Umbilical cord (tissue), 2 donors: Measurements from ENCODE around the gene AFF4. TPM values are rescaled to one million over a fixed set of nuclear protein-coding genes. Genes with fewer than 3 reads are reported as not detected.
"Not testable (repeated sequence)": the region's sequence is repeated elsewhere in the genome, so short reads cannot be mapped to it uniquely, and the experiment has no call there.

Source experiments
- DNase-seq: peaks from one replicate; pipeline ENCODE4 v3.0.0-alpha.2; 2015; ENCODE audit warnings: low spot score
- total RNA-seq: library from RNA; depleted of rRNA; stranded (reverse); fragments of >200 nt; gene quantifications from one replicate; pipeline ENCODE4 v1.2.3, GENCODE V29; 2014; ENCODE audit warnings: low replicate concordance; ENCODE audit not compliant: insufficient read depth

Gene AFF4
- total RNA-seq, 1 donor from 2014 or later, result 47.7 TPM

GRCh38 chr5:132860742-132861141 is 102.7 kb downstream of the AFF4 start:
- no peak for DNase-seq

DNA sequence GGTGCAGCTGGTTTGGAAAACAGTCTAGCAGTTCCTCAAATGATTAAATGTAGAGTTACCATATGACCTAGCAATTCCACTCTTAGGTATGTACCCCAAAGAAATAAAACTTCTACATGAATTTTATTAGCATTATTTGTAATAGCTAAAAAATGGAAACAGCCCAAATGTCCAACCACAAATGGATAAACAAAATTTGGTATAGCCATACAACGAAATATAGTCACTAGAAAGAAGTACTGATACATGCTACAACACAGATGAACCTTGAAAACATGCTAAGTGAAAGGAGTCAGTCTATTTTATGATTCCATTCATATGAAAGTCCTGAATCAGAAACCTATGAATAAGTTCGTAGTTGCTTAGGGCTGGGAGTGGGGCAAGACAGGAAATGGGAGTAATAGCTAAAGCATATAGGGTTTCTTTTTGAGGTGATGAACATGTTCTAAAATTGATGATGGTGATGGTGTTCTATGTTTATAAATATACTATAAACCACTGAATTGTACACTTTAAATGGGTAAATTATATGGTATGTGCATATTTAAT is 103.5 kb downstream of the AFF4 start:
- DNase-seq, result no peak

DNA sequence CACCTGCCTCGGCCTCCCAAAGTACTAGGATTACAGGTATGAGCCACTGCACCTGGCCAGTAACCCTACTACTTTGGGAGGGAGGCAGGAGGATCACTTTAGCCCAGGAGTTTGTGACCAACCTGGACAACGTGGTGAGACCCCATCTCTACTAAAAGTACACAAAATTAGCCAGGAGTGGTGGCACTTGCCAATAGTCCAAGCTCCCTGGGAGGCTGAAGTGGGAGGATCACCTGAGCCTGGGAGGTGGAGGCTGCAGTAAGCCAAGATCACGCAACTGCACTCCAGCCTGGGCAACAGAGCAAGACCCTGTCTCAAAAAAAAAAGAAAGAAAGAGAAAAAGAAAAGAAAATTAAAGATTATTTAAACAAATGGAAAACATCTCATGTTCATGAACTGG is 107.4 kb downstream of the AFF4 start:
- DNase-seq, result no peak

DNA sequence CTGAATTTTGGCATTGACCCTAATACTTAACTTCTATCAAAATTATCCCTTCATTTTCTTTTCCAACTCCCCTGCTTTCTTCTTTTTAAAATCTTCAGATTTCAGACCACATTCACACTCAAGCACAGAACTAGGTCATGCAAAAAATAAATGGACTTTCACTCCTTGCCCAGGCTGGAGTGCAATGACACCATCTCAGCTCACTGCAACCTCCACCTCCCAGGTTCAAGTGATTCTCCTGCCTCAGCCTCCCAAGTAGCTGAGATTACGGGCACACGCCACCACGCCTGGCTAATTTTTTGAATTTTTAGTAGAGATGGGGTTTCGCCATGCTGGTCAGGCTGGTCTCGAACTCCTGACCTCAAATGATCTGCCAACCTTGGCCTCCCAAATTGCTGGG is 108.4 kb downstream of the AFF4 start:
- not testable (repeated sequence) for DNase-seq

GRCh38 chr5:132854301-132854700 is 109.1 kb downstream of the AFF4 start:
- no peak for DNase-seq

GRCh38 chr5:132853790-132854189 is 109.6 kb downstream of the AFF4 start:
- DNase-seq, result no peak

DNA sequence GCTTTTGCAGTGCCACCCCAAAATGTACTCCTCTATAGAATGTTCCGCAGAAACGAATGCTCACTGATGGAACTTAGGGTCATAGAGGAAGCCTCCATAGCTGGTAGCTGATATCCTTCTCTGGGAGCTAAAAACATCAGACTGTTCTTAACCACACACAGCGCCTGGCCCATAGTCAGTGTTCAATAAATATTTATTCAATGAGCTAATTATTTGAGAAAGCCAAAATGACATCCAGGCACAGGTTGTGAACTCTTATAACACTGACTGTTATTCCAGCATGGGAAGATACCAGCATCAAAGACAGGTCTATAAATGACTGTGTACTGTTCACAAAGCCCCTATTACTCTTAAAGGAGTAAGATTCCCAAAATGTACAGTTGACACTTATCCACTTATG is 110.1 kb downstream of the AFF4 start:
- no peak for DNase-seq

- DNase-seq, result no peak
Observed at GRCh38 chr5:132850066-132850465, 113.4 kb downstream of the AFF4 start.

- DNase-seq, result no peak
Observed at GRCh38 chr5:132849347-132849746, 114.1 kb downstream of the AFF4 start.

- DNase-seq, result no peak
Observed at GRCh38 chr5:132848270-132848669, 115.2 kb downstream of the AFF4 start.

DNA sequence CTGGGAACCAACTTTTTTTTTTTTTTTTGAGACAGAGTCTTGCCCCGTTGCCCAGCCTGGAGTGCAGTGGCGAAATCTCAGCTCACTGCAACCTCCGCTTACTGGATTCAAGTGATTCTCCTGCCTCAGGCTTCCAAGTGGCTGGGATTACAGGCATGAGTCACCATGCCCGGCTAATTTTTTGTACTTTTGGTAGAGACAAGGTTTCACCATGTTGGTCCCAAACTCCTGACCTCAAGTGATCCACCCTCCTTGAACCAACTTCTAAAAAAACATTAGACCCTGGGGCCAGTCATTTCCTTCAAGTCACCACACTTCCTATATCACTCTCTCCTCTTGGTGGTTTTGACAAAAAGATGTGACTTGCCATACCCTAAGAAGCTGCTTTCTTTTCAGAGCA is 122.1 kb downstream of the AFF4 start:
- no peak for DNase-seq

DNA sequence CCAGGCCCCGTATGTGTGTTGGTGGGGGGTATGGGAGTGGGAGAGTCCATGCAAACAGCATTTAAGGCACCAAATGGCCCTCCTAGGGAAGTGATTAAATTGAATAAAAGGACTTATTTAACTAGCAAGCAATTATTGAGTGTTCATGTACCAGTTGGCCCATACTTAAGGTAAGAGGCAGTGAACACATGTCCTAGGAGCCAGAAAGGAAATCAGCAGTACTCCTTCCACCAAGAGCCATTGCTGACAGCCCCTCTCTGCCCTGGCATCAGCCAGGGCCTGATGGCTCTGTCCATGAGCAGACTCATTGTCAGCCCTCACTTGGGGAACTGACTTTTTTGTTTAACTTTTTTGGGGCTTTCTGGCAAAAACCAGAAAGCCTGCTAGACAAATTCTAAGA is 122.5 kb downstream of the AFF4 start:
- DNase-seq, result no peak

DNA sequence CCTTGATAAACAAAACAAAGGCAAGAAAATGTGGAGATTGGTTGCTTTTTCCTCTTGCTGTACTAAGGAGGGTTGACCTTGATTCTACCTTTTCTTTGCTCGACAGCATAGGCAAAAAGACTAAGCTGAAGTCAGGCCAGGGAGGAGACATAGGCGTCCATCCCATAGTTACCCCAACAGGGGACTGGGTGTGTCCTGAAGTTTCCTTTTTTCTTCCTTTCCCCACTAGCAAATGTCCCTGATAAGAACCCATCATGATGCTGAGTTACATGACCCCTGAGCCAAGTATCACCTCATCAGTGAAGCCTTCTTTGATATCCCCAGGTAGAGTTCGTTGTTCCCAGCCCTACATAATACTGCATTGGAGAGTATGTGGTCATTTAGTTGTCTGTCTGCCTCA is 123.1 kb downstream of the AFF4 start:
- DNase-seq, result no peak

- DNase-seq, result peak; percentile 67
Observed at GRCh38 chr5:132839426-132840301, 123.8 kb downstream of the AFF4 start.

- no peak for DNase-seq
Observed at GRCh38 chr5:132838516-132839282, 124.7 kb downstream of the AFF4 start.

- DNase-seq, result no peak
Observed at GRCh38 chr5:132837868-132838267, 125.6 kb downstream of the AFF4 start.

DNA sequence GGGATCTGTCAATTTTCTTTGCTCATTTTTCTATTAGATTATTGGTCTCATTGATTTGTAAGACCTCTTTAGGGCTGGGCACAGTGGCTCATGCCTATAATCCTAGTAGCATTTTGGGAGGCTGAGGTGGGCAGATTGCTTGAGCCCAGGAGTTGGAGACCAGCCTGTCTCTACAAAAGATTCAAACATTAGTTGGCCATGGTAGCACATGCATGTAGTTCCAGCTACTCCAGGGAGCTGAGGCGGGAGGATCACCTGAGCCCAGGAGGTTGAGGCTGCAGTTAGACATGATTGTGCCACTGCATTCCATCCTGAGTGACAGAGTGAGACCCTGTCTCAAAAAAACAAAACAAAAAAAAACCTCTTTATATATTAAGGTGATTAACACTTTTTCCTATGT is 126.6 kb downstream of the AFF4 start:
- no peak for DNase-seq

DNA sequence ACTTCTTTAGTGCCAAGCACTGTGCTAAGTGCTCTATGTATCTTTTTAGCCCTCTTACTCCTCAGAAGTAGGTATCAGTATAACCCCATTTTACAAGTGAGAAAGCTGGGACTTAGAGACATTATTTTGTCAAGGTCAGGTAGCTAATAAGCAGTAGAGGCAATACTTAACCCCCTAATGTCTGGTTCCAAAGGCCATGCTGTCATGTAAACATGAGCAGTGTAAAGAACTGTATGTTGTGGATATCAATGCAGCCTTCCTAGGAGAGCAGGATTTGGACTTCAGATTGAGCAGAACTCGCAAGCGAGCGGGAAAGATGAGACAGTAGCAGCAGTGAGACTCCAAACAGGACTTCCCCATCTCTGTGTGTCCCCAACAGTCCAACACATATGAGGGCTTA is 129.4 kb downstream of the AFF4 start:
- DNase-seq, result no peak

- no peak for DNase-seq
Observed at GRCh38 chr5:132832612-132833011, 130.8 kb downstream of the AFF4 start.

- DNase-seq, result no peak
Observed at GRCh38 chr5:132831095-132831860, 132.2 kb downstream of the AFF4 start.

GRCh38 chr5:132830436-132831094 is 132.9 kb downstream of the AFF4 start, which contains the start of gene SHROOM1:
Gene SHROOM1, minus strand, starts transcription at chr5:132830647. Its CDS starts 4,507 bp downstream, at chr5:132826140.
- DNase-seq, result no peak
